Tibial nerve (tissue), 4 donors: ENCODE measurements around the gene RNF130.

Experiments
- CTCF ChIP-seq, 5 experiments: fragments of 200-600 bp in 3 of 5; fragments of 450-650 bp in 2 of 5; sonication (generic) in 3 of 5; IDR thresholded peaks; one replicate each; pipeline ENCODE4 v1.5.1; 2016 to 2019; ENCODE audit warnings: antibody characterized with exemption in 5 of 5, mild to moderate bottlenecking in 3 of 5, moderate library complexity in 2 of 5
- EP300 ChIP-seq, 2 donors: sonication (generic); formaldehyde crosslinking; IDR thresholded peaks; one replicate each; pipeline ENCODE4 v1.6.1; 2017; ENCODE audit warnings: antibody characterized with exemption in 2 of 2, mild to moderate bottlenecking in 1 of 2
- POLR2A ChIP-seq, 2 donors: fragments of 450-650 bp; IDR thresholded peaks; one replicate each; pipeline ENCODE4 v1.6.1; 2017; ENCODE audit warnings: antibody characterized with exemption in 2 of 2, mild to moderate bottlenecking in 2 of 2, moderate library complexity in 2 of 2

DNA sequence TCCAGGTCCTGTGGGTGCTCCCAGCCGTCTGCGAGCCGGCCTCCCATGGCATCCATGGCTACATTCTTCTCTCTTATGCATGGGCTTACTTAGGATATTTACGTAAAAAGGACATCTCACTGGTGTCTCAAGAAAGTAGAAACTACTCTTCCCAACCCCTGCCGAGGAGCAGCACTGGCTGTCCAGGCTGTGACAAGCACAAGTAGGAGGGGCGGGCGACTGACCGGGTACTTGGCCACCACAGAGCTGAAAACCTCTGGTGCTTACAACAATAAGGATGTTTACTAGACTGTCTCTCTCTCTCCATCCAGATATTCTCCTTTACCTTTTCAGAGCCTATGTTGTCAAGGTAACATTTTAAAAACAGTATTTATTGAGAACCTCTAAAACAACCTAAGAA lies 107.5 kb downstream of the RNF130 start:
- TF ChIP-seq CTCF (IDR thresholded peaks at IDR 0.05) (no peak), EP300 (IDR thresholded peaks at IDR 0.05) (no peak), POLR2A (IDR thresholded peaks at IDR 0.05) (no peak)
